HepG2 (cell line): ENCODE measurements around the gene PGPEP1. TPM values are rescaled to one million over a fixed set of nuclear protein-coding genes. Genes with fewer than 3 reads are reported as not detected.

Source experiments
- GATAD1 ChIP-seq: IDR thresholded peaks from 2 replicates; pipeline ENCODE4 v1.6.1; 2016; ENCODE audit warnings: missing genetic modification reagents, missing compliant biosample characterization
- JUN ChIP-seq: sonication (generic); formaldehyde crosslinking; IDR thresholded peaks from 2 replicates; pipeline ENCODE4 v1.4.0; 2020; ENCODE audit warnings: mild to moderate bottlenecking, missing genetic modification reagents
- MED1 ChIP-seq: sonication (generic); formaldehyde crosslinking; IDR thresholded peaks from 2 replicates; pipeline ENCODE4 v1.4.0; 2020; ENCODE audit warnings: missing genetic modification reagents
- MED8 ChIP-seq: sonication (generic); formaldehyde crosslinking; IDR thresholded peaks from 2 replicates; pipeline ENCODE4 v1.8.1; 2023; ENCODE audit warnings: mild to moderate bottlenecking, missing genetic modification reagents; ENCODE audit not compliant: insufficient replicate concordance
- MEF2D ChIP-seq: sonication (generic); formaldehyde crosslinking; IDR thresholded peaks from 2 replicates; pipeline ENCODE4 v1.5.1; 2020; ENCODE audit warnings: mild to moderate bottlenecking, missing genetic modification reagents
- NAIF1 ChIP-seq: sonication (generic); formaldehyde crosslinking; IDR thresholded peaks from 2 replicates; pipeline ENCODE4 v1.5.0; 2020; ENCODE audit warnings: mild to moderate bottlenecking, missing genetic modification reagents, borderline replicate concordance
- NFKBIZ ChIP-seq: IDR thresholded peaks from 2 replicates; pipeline ENCODE4 v1.6.1; 2018; ENCODE audit warnings: missing genetic modification reagents, missing compliant biosample characterization
- RCOR2 ChIP-seq: IDR thresholded peaks from 2 replicates; pipeline ENCODE4 v1.6.1; 2016; ENCODE audit warnings: missing biosample characterization, missing genetic modification reagents
- SMARCE1 ChIP-seq: fragments of 450-650 bp; IDR thresholded peaks from 2 replicates; pipeline ENCODE4 v1.6.1; 2017; ENCODE audit warnings: borderline replicate concordance
- SP5 ChIP-seq: IDR thresholded peaks from 2 replicates; pipeline ENCODE4 v1.6.1; 2016; ENCODE audit warnings: low read depth, borderline replicate concordance
- SRSF1 ChIP-seq: fragments of 200-400 bp; formaldehyde crosslinking; optimal IDR thresholded peaks from 2 replicates; pipeline ENCODE3; 2017; ENCODE audit warnings: mild to moderate bottlenecking, low read depth, low read length, moderate library complexity
- TARDBP ChIP-seq: sonication (generic); formaldehyde crosslinking; IDR thresholded peaks from 2 replicates; pipeline ENCODE4 v1.8.0; 2022; ENCODE audit warnings: mild to moderate bottlenecking, missing genetic modification reagents
- ZFAT ChIP-seq: sonication (generic); formaldehyde crosslinking; conservative IDR thresholded peaks from 2 replicates; pipeline ENCODE4 v1.8.1; 2023; ENCODE audit warnings: missing genetic modification reagents, inconsistent platforms
- ZNF296 ChIP-seq: sonication (generic); formaldehyde crosslinking; conservative IDR thresholded peaks from 2 replicates; pipeline ENCODE4 v1.5.0; 2020; ENCODE audit warnings: mild to moderate bottlenecking, missing genetic modification reagents
- ZNF335 ChIP-seq: sonication (generic); formaldehyde crosslinking; IDR thresholded peaks from 2 replicates; pipeline ENCODE4 v1.4.0; 2020; ENCODE audit warnings: missing genetic modification reagents
- ZNF431 ChIP-seq: sonication (generic); formaldehyde crosslinking; IDR thresholded peaks from 2 replicates; pipeline ENCODE4 v1.9.0; 2022; ENCODE audit warnings: missing genetic modification reagents, low read depth, mild to moderate bottlenecking, borderline replicate concordance
- ZNF619 ChIP-seq: sonication (generic); formaldehyde crosslinking; IDR thresholded peaks from 2 replicates; pipeline ENCODE4 v1.4.0; 2020; ENCODE audit warnings: mild to moderate bottlenecking, missing genetic modification reagents
- ZNF83 ChIP-seq: sonication (generic); formaldehyde crosslinking; IDR thresholded peaks from 2 replicates; pipeline ENCODE4 v1.4.0; 2020; ENCODE audit warnings: missing genetic modification reagents, mild to moderate bottlenecking, borderline replicate concordance
- ZNF878 ChIP-seq: sonication (generic); formaldehyde crosslinking; IDR thresholded peaks from 2 replicates; pipeline ENCODE4 v1.8.1; 2023; ENCODE audit warnings: mild to moderate bottlenecking, missing genetic modification reagents, moderate library complexity
- polyA plus RNA-seq, 8 experiments: library from polyadenylated mRNA; depleted of rRNA in 3 of 8; stranded (reverse) in 7 of 8; unstranded in 1 of 8; fragments of >200 nt; fragmentation: Illumina TruSeq in 4 of 8; extraction: Trizol in 4 of 8; gene quantifications; 2 replicates each; pipeline versions ENCODE4 v1.2.1 to v1.2.3, GENCODE V29; 2011 to 2016; ENCODE audit warnings: low read depth in 4 of 8, missing spikeins in 1 of 8, mixed read lengths in 1 of 8; ENCODE audit not compliant: insufficient read depth in 1 of 8
- total RNA-seq, 5 experiments: library from RNA; depleted of rRNA; stranded (reverse); fragments of >200 nt; fragmentation: Illumina TruSeq; extraction: Trizol; gene quantifications; 2 replicates each; pipeline ENCODE4 v1.2.3, GENCODE V29; 2016; ENCODE audit warnings: low read depth in 1 of 5
- TF ChIP-seq, protein P1 (sequence below): sonication (generic); formaldehyde crosslinking; IDR thresholded peaks from 2 replicates; pipeline ENCODE4 v1.4.0; 2020; ENCODE audit warnings: missing genetic modification reagents, borderline replicate concordance
- TF ChIP-seq, protein P2 (sequence below): sonication (generic); formaldehyde crosslinking; conservative IDR thresholded peaks from 2 replicates; pipeline ENCODE4 v1.8.0; 2022; ENCODE audit warnings: low read depth, missing genetic modification reagents
- TF ChIP-seq, protein P3 (sequence below): conservative IDR thresholded peaks from 2 replicates; pipeline ENCODE4 v1.6.1; 2018; ENCODE audit warnings: missing genetic modification reagents
- TF ChIP-seq, protein P4 (sequence below): sonication (generic); formaldehyde crosslinking; IDR thresholded peaks from 2 replicates; pipeline ENCODE4 v1.5.1; 2020; ENCODE audit warnings: missing genetic modification reagents, mild to moderate bottlenecking, borderline replicate concordance

The PGPEP1 gene
- total and polyA plus RNA-seq, 2 of the 13 experiments (the other 11 are each of a cell fraction or from before 2014, with no cell fraction given): 53.1 to 56.6 TPM

DNA sequence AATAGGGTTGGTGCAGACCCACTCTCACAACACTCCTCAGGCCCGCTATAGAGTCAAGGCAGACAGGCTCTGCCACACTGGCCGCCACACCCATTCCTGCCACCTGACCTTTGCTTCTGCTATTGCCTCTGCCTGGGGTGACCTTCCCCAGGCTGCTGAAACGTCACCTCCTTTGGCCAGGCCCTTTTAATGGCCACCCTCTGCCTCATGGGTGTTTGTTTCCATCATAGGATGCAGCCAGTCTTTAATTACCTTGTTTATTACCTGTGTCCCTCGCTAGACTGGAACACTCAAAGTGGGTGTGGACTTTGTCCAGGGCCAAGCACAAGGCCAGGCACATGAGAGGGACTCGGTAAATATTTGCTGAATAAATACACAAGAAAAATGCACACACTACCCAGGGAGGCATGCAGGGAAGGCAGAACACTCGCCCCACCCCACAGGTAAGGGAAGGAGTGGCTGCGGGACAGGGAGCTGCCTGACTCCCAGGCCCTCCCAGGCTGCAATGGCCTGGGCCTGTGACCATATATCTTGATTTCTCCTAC is 20.7 kb upstream of the PGPEP1 start (continued):
- TF ChIP-seq, protein P1, sequence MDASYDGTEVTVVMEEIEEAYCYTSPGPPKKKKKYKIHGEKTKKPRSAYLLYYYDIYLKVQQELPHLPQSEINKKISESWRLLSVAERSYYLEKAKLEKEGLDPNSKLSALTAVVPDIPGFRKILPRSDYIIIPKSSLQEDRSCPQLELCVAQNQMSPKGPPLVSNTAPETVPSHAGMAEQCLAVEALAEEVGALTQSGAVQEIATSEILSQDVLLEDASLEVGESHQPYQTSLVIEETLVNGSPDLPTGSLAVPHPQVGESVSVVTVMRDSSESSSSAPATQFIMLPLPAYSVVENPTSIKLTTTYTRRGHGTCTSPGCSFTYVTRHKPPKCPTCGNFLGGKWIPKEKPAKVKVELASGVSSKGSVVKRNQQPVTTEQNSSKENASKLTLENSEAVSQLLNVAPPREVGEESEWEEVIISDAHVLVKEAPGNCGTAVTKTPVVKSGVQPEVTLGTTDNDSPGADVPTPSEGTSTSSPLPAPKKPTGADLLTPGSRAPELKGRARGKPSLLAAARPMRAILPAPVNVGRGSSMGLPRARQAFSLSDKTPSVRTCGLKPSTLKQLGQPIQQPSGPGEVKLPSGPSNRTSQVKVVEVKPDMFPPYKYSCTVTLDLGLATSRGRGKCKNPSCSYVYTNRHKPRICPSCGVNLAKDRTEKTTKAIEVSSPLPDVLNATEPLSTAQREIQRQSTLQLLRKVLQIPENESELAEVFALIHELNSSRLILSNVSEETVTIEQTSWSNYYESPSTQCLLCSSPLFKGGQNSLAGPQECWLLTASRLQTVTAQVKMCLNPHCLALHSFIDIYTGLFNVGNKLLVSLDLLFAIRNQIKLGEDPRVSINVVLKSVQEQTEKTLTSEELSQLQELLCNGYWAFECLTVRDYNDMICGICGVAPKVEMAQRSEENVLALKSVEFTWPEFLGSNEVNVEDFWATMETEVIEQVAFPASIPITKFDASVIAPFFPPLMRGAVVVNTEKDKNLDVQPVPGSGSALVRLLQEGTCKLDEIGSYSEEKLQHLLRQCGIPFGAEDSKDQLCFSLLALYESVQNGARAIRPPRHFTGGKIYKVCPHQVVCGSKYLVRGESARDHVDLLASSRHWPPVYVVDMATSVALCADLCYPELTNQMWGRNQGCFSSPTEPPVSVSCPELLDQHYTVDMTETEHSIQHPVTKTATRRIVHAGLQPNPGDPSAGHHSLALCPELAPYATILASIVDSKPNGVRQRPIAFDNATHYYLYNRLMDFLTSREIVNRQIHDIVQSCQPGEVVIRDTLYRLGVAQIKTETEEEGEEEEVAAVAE: 0 out of 2 replicates have a peak, but pooled peaks have one; percentile 47
- TF ChIP-seq GATAD1 (peak; percentile 69), JUN (CRISPR knock-in tag) (peak; percentile 61; the same call in 1 of the 2 replicates), SMARCE1 (no peak), MED8 (CRISPR knock-in tag) (peak; percentile 72), ZNF878 (CRISPR knock-in tag) (peak; percentile 76), ZNF431 (CRISPR knock-in tag) (peak; percentile 58; the same call in 1 of the 2 replicates), ZNF83 (CRISPR knock-in tag) (no peak), ZFAT (no peak), SP5 (CRISPR knock-in tag) (peak; percentile 87), ZNF619 (CRISPR knock-in tag) (peak; percentile 89; the same call in 1 of the 2 replicates), ZNF296 (peak; percentile 77; the same call in 1 of the 2 replicates), ZNF335 (CRISPR knock-in tag) (peak; percentile 65), NAIF1 (CRISPR knock-in tag) (0 out of 2 replicates have a peak, but pooled peaks have one; percentile 33), TARDBP (CRISPR knock-in tag) (peak; percentile 94), RCOR2 (CRISPR knock-in tag) (peak; percentile 87), NFKBIZ (CRISPR knock-in tag) (peak; percentile 81; the same call in 1 of the 2 replicates), MEF2D (CRISPR knock-in tag) (peak; percentile 89), SRSF1 (no peak), MED1 (peak; percentile 97)
- TF ChIP-seq, protein P2, sequence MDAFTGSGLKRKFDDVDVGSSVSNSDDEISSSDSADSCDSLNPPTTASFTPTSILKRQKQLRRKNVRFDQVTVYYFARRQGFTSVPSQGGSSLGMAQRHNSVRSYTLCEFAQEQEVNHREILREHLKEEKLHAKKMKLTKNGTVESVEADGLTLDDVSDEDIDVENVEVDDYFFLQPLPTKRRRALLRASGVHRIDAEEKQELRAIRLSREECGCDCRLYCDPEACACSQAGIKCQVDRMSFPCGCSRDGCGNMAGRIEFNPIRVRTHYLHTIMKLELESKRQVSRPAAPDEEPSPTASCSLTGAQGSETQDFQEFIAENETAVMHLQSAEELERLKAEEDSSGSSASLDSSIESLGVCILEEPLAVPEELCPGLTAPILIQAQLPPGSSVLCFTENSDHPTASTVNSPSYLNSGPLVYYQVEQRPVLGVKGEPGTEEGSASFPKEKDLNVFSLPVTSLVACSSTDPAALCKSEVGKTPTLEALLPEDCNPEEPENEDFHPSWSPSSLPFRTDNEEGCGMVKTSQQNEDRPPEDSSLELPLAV (CRISPR knock-in tag): no peak
- TF ChIP-seq, protein P3, sequence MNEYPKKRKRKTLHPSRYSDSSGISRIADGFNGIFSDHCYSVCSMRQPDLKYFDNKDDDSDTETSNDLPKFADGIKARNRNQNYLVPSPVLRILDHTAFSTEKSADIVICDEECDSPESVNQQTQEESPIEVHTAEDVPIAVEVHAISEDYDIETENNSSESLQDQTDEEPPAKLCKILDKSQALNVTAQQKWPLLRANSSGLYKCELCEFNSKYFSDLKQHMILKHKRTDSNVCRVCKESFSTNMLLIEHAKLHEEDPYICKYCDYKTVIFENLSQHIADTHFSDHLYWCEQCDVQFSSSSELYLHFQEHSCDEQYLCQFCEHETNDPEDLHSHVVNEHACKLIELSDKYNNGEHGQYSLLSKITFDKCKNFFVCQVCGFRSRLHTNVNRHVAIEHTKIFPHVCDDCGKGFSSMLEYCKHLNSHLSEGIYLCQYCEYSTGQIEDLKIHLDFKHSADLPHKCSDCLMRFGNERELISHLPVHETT (CRISPR knock-in tag): 0 out of 2 replicates have a peak, but pooled peaks have one; percentile 27
- TF ChIP-seq, protein P4, sequence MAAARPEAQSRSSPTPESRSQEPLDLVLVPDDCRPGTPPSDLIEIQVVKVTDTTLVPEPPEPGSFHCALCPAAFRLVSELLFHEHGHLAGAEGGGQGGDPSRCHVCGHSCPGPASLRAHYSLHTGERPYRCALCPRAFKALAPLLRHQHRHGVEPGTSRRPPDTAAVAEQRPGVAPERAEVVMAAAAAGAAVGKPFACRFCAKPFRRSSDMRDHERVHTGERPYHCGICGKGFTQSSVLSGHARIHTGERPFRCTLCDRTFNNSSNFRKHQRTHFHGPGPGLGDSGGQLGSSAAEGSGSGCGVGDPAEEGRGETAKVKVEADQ: no peak
